Amniotic epithelial cell (primary cell): ENCODE measurements around the gene BBX.
A peak's percentile ranks its signal among the peaks of the same experiment; 100 is the strongest.

Source experiments
- DNase-seq: peaks from one replicate; pipeline ENCODE4 v3.0.0-alpha.2; 2010; ENCODE audit warnings: low read depth

Gene BBX

DNA sequence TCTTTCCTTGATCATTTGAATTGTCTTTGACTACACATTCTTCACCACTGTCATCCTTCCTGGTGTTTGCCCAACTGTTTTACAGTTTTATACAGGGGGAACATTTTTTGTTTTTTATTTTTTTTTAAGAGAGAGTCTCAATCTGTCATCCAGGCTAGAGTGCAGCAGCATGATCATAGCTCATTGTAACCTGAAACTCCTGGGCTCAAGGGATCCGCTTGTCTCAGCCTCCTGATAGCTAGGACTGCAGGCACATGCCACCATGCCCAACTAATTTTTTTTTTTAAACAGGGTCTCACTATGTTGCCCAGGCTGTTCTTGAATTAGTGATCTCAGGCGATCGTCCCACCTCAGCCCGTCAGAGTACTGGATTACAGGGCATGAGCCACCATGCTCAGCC lies 222.6 kb downstream of the BBX start:
- DNase-seq, result no peak

DNA sequence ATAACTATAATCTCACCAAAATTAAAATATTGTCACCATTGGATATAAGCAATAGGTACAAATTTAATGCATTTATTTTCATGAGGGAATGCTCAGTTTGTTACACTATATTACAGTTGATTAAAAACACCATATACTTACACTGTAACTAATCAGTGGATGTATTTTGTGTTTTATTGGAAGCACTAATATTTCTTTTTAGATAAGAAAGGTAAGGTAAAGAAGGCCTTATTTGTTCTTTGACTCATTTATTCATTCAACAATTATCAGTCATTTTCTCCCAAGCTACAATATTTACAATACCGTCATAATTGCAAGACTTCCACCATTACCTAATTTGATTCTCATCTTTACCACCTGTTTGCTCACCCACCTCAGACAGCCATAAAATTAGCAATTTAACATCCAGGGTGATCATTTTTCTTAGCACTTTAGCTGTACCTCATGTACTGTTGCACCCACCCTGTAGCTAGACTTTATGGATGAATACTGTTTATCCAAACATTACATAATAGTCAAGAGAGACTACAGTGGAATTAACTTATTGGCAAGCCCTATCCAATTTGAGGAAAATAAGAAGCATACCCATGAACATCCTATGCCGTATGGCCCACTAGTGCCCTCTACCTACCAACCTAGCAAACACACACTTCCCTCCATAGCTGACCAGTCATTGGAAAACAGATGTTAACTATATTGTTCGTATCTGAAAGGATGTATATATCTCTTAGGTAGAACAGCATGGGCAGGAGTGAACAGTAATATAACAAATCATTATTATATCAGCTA lies 229.6 kb downstream of the BBX start:
- DNase-seq, result peak; percentile 42

GRCh38 chr3:107753494-107753893 lies 230.7 kb downstream of the BBX start:
- DNase-seq, result peak; percentile 25

DNA sequence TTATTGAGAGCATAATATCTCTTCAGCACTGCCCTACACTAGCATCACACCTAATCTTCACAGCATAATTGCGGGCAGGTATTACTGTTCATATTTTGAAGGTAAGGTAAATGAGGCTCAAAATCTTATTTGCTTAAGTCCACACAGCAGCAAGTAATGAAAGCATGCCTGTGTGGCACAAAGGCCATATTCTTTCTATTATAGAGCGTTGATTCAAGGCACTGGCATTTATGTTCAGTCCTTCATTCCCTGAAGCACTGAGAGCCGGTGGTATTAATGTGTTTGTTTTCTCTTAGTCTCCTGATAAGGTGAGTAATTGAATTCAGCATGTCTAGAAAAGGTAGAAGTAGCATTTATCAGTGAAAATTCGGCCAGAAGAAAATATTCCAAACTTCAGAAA lies 231.2 kb downstream of the BBX start:
- no peak for DNase-seq

DNA sequence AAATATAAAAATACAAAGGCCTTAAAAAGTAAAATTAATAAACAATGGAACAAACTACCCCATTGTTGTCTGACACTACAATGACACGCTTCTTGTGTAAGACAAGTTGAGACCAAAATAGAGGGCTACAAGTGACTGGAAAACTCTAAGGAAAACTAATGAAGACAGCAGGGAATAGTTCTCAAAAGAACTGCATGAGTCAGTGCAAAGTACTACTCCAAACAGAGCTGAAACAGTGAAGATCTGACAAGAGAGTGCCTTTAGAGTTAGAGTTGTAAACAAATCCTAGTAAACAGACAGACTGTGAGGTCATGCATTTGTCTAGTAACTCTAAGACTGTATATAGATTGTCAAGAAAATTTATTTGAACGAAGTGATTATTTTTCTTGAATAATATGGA lies 233.9 kb downstream of the BBX start:
- peak; percentile 32 for DNase-seq

- no peak for DNase-seq
Measured at GRCh38 chr3:107757140-107757539, 234.4 kb downstream of the BBX start.

DNA sequence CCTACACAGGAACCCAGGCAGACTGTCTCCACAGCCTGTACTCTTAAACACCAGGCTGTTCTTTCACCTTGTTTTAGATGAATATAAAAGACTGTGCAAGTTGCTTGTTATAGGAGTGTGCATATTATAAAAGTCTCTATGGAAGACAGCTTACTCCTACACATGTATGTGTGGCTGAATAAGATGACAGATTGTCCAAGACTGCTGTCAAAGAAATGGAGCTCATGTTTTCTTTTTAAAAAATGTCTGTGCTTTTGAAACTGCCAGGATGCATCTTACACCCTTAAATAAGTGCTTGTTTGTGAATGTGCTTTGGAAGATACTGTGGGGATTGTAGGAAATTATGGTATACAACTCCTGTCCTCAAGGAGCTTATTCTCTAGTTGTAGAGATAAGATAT lies 237.4 kb downstream of the BBX start:
- DNase-seq, result no peak

GRCh38 chr3:107761391-107761790 lies 238.6 kb downstream of the BBX start:
- no peak for DNase-seq

DNA sequence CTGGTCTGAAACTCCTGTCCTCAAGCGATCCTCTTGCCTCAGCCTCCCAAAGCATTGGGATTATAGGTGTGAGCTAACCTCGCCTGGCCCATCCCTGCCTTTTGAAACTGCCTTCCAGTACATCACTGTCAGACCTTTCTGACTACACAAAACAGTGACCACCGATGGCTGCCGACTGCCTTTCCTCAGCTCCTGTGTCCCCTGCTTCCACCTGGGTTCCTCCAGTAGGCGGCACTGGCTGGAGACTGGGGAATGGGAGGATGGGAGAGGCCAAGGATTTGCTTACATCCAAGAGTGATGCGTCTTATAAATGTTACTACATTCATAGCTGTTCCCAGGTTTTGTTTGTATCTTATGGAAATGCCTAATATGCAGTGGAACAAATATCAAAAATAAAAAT lies 242.8 kb downstream of the BBX start:
- no peak for DNase-seq

GRCh38 chr3:107767897-107768605 lies 245.3 kb downstream of the BBX start:
- DNase-seq, result peak; percentile 55

DNA sequence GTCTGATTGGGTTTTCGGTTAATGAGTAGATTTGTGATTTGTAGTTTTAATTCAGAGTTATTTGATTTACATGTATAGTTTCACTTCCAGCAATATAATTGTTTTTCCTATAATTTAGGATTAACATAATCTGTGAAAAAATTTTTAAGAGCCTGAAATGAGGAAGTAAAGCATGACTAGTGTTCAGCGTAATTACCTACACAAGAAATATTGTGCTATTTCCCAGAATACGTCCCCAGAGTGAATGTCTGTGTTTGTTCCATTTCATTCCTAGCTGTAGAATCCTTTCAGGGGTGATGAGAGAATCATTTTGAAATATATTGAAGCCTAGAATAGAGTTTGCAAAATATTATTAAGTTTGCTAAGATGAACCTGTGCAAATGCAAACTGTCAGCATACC lies 247.1 kb downstream of the BBX start:
- no peak for DNase-seq

- DNase-seq, result no peak
Measured at GRCh38 chr3:107772016-107772415, 249.3 kb downstream of the BBX start.

DNA sequence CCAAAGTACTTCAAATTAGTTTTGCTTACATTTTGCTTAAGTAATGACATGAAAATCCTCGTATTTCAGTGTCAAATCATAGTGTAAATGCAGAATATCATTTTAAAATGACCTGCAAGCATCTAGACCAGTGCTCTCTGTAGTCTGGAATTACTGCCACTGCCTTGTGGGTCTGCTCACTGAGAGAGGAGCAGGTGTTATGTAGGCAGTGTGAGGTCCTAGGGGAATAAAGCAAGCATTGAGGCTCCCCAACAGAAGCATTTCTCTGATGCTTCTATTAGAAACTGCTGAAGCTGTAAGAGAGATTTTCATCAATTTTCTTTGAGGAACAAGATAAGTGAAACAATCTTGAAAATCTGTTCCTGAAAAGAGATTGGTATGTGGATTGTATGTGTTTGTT lies 253.2 kb downstream of the BBX start:
- DNase-seq, result no peak

- DNase-seq, result no peak
Measured at GRCh38 chr3:107781253-107781652, 258.5 kb downstream of the BBX start.

DNA sequence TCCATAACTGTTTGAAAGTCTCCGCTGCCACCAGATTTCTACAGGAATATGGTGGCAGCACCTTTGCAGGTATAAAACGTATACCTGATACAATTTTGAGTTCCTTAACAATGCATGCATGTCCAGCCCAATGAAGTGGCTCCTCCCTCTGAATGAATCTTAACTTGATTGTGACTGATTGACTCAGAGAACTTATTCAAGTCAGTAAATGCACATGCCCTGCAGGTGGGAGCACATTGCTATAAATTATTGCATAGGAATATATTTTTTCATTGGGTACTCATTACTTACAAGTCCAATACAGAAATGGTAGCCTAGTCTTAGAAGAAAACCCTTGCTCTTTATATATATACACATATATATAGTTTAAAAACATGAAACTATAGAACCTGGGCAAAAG lies 259.3 kb downstream of the BBX start:
- no peak for DNase-seq

- DNase-seq, result no peak
Measured at GRCh38 chr3:107790612-107791011, 267.9 kb downstream of the BBX start.

DNA sequence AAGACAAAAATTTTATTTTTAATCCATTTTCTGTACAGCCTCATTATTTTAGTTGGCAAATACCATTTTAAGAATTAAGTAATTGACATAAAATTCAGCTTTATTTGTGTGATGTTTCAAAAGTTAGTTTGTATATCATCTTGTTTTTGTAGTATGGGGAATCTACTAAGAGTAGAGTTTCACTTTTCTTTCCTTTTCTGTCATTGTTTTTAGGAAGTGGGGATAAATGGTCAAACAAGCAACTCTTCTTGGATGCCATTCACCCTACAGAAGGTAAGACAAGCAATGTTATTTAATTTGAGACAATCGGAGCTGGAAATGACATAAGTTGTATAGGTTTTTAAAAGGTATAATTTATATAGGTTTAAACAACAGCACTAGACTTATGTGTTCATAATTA lies 268.3 kb downstream of the BBX start:
- no peak for DNase-seq

GRCh38 chr3:107791450-107791849 lies 268.7 kb downstream of the BBX start:
- DNase-seq, result no peak

GRCh38 chr3:107794664-107795443 lies 272.1 kb downstream of the BBX start:
- DNase-seq, result no peak

DNA sequence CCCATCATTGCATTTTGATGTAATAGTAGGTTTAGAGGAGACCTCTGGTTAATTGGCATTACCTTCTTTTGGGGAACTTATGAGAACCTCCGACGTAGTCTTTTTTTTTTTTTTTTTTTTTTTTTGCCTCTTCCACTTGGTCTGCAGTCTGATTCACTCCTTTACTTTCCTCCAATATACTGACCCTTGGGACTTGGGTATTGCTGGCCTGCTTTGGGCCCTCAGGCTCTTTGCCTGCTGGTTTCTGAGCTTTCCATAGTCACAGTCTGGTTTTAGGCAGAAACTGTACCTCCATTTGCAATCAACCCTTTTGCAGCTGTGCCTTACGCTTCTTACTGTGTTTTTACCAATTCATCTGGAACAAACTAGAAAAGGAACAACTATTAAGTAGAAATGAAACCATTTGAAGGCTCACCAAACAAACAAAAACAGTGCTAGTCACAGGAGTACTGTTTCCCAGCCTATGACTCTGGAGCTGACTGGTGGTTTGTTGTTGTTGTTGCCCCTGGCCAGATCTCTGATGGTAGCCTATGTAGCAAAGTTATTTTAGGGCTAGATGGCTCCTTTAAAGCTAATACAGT lies 272.8 kb downstream of the BBX start:
- no peak for DNase-seq

- peak; percentile 95 for DNase-seq
Measured at GRCh38 chr3:107796791-107797190, 274.0 kb downstream of the BBX start.

GRCh38 chr3:107797586-107797985 lies 274.8 kb downstream of the BBX start:
- DNase-seq, result no peak

- peak; percentile 34 for DNase-seq
Measured at GRCh38 chr3:107798381-107798780, 275.6 kb downstream of the BBX start.
